Stimulated activated CD8-positive, alpha-beta memory T cell treated with anti-CD3 and anti-CD28 coated beads, Interleukin-15, amount 100 ng/mL, for 1 hour (primary cell): ENCODE measurements around the gene CD37.
"Not testable (repeated sequence)": the region's sequence is repeated elsewhere in the genome, so short reads cannot be mapped to it uniquely, and the experiment has no call there.

Source experiments
- DNase-seq: peaks from one replicate; pipeline ENCODE4 v3.0.0-alpha.2; 2020; ENCODE audit warnings: low read depth

The CD37 gene, protein sequence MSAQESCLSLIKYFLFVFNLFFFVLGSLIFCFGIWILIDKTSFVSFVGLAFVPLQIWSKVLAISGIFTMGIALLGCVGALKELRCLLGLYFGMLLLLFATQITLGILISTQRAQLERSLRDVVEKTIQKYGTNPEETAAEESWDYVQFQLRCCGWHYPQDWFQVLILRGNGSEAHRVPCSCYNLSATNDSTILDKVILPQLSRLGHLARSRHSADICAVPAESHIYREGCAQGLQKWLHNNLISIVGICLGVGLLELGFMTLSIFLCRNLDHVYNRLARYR

DNA sequence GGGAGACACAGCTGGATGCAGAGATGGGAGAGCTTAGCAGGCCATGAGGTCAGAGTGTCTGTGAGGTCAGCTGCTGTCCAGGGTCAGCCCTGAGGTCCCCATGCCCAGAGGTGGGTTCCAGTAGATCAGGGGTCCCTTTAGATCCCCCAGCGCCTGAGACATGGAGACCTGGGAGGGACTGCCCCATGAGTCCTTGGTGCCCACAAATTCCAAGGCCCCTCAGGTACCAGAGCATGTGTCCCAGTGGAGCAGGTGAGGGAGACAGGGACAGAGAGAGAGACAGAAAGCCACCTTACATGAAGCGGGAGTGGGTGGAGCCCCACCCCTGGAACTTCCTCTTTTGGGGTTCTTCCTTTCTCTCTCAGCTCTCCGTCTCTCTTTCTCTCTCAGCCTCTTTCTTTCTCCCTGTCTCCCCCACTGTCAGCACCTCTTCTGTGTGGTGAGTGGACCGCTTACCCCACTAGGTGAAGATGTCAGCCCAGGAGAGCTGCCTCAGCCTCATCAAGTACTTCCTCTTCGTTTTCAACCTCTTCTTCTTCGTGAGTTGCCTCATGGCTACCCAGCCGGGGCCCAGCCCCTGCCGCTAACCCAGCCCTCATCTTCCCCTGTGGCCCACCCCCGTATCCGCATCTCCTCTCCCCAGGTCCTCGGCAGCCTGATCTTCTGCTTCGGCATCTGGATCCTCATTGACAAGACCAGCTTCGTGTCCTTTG is at the start of gene CD37:
TSS of gene CD37 (plus strand) at position 336 of the 713 bp plus-strand sequence. CDS start at position 471, 135 bp downstream.
- DNase-seq: peak; percentile 37

DNA sequence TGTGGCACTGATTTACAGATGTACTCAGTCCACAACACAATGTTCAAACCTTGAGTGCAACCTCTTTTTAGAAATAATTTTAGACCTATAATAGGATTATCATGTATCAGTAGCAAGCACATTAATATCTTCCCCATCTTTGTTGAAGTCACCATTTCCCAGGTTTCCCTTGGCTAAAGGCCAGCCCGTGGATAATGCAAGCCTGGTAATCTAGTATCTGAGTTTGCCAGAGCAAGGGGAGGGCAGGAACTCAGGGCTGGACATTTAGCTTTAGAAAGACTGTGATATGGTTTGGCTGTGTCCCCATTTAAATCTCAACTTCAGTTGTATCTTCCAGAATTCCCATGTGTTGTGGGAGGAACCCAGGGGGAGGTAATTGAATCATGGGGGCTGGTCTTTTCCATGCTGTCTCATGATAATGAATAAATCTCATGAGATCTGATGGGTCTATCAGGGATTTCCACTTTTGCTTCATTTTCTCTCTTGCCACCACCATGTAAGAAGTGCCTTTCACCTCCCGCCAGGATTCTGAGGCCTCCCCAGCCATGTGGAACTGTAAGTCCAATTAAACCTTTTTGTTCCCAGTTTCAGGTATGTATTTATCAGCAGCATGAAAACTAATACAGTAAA is 48.0 kb upstream of the CD37 start:
- no peak for DNase-seq

DNA sequence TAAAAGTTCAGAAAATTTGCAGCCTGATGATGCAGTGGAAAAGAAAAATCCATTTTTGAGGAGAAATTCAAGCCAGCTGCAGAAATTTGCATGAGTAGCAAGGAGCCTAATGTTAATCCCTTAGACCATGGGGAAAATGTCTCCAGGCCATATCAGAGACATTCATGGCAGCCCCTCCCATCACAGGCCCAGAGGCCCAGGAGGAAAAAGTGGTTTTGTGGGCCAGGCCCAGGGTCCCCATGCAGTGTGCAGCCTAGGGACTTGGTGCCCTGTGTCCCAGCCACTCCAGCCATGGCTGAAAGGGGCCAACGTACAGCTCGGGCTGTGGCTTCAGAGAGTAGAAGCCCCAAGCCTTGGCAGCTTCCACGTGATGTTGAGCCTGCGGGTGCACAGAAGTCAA is 47.0 kb upstream of the CD37 start:
- DNase-seq: not testable (repeated sequence)

DNA sequence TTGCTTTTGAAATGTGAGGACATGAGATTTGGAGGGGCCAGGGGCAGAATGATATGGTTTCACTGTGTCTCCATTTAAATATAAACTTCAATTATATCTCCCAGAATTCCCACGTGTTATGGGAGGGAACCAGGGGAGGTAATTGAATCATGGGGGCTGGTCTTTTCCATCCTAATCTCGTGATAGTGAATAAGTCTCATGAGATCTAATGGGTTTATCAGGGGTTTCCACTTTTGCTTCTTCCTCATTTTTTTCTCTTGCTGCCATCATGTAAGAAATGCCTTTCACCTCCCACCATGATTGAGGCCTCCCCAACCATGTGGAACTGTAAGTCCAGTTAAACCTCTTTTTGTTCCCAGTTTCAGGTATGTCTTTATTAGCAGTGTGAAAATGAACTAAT is 45.9 kb upstream of the CD37 start:
- DNase-seq: not testable (repeated sequence)

DNA sequence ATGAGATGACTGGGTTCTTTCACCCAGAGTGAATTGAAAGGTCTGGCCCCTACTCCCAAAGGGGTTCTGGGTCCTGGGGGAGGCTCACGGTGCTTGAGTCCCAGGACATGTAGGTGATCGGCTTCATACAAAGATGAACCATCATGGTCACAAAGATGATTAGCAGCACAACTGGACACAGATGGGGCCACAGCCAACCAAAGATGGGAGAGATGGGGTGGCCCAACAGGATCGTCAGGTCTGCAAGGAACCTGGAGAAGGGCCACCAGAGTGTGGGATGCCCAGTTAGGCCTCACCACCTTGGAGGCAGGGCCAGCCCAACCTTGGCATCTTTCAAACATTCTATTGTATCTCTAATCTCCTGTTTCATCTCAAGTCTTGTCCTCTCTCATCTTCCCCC is 44.7 kb upstream of the CD37 start:
- no peak for DNase-seq

DNA sequence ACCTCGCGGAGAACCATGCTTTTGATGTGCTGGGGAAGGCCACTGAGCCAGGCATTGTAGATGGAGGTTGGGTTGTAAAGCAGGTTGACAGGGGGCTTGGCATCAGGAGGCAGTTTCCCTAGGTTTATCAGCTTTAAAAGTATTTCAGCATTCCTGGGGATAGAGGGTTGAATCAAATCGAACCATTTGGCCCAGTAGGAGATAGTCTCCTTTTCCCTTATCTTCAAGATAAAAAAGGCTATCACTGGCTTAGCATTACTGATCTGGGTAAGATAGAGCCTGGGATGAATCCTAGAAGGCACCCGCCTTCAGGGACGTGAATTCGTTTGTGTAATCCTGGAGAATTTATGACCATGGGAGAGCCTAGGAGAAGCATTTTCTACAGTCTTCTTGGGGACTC is 40.8 kb upstream of the CD37 start:
- no peak for DNase-seq

DNA sequence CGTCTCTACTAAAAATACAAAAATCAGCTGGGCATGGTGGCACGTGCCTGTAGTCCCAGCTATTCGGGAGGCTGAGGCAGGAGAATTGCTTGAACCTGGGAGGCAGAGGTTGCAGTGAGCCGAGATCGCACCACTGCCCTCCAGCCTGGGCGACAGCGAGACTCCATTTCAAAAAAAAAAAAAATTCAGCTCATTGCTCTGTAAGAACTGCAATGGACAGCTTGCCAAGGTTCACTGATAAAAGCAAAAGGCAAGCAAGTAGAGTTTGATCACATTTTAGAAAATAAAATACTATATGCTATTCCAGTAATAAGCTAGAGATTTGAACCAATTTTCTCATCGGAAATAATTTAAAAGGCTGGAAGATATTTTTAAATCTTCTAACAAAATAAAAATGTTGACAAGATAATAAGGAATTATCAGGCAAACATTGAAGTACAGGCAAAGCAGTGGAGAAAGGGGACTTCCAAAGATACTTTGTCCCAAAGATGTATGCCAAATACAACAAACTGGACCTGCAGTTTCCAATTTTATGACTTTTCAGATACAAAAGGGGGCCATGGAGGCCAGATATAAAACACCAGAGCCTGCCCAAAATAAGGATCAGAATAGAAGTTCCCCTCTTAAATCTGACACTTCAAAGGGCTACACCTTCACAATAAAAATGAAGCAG is 39.9 kb upstream of the CD37 start:
- no peak for DNase-seq

DNA sequence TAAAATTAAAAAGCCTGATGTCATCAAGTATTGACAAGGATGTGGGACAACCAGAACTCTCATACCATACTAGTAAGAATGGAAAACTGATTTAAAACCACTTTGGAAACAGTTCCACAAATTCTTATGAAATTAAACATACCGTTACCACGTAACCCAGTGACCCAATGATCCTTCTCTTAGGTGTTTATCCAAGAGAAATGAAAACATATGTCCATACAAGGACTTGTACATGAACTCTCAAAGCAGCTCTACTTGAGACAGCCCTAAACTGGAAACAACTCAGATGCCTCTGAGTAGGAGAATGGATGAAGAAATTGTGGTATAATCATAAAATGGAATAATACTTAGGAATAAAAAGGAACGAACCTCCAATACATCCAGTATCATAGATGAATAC is 37.8 kb upstream of the CD37 start:
- no peak for DNase-seq

DNA sequence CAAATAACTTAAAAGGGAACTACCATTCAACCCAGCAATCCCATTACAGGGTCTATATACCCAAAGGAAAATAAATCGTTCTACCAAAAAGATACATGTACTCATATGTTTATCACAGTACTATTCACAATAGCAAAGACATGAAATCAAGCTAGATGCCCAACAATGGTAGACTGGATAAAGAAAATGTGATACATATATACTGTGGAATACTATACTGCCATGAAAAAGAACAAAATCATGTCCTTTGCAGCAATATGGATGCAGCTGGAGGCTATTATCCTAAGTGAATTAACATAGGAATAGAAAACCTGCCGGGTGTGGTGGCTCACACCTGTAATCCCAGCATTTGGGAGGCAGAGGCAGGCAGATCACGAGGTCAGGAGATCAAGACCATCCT is 36.6 kb upstream of the CD37 start:
- DNase-seq: not testable (repeated sequence)

DNA sequence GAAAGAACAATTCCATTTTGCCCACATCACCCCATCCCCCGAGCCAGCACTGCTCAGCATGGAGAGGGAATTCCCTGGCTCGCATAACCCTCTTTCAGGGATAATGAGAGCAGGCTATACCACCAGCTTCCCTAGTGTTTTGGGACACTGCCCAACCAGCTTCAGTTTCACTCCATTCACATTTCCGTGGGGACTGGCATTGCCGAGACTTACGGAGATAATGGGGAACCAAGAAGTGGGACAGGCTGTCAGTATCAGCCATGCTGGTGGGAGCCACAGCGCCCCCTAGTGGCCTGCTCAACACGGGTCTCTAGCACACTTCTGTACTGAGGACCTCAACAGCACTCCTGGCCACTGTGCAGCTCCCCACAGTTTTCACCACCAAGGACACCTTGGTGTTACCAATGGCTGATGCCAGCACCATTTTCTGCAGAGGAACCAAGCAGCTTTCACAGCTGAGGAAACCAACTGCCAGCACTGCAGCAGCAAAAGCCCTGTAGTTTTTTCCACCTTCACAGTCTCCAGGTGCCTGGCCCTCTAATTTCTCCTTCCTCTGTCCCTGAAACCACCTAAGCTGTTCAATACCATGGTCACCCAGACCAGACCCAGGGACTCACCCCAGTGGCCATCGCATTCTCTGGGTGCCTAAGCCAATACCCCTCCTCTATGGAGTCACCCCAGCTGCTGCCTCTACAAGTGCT is 33.9 kb upstream of the CD37 start:
- peak; percentile 62 for DNase-seq

DNA sequence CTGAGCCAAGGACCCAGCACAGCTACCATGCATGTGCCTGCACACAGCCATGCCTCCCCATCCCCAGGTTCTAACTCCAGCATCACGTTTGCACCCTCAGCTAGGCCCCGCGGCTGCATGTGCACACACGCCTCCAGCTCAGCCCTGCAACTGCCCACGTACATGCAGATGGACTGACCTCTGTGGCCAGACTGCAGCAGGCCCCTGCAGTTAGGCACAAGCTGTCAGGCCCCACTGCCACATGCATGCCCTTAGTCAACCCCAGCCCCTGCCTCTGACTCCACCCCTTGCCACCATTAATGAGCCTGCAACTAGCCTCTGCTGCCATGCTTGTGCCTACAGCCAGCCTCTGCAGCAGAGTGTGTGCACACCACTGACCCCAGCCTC is 33.3 kb upstream of the CD37 start:
- no peak for DNase-seq

DNA sequence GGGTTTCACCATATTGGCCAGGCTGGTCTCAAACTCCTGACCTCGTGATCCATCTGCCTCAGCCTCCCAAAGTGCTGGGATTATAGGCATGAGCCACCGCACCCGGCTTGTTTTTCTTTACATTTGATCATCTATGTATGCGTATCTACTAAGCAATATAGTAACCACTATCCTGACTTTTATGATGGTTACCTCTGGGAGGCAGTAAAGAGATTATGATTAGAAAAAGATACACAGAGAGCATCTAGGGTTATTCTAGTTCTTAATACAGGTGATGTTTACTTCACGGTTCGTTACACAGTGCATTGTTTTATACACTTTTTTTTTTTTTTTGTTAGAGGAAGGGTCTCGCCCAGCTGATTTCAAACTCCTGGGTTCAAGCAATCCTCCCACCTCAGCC is 28.5 kb upstream of the CD37 start:
- DNase-seq: not testable (repeated sequence)

DNA sequence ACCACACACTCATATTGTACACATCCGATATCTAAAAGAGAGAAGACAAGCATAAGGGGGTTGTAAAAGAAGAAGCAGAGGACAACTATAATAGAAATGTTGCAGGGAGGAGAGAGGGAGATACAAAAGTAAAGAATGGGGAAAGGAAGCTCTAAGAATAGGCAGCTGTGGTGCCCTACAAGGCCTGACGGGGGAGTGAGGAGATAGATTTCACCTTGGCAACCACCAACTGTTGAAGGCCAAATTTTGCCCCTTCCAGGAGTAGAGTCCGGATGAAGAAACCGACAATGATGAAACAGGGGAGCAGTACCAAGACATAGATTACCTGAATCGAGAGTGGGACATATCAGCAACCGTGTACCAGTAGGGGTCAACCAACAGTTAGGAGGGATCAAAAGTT is 26.1 kb upstream of the CD37 start:
- no peak for DNase-seq

DNA sequence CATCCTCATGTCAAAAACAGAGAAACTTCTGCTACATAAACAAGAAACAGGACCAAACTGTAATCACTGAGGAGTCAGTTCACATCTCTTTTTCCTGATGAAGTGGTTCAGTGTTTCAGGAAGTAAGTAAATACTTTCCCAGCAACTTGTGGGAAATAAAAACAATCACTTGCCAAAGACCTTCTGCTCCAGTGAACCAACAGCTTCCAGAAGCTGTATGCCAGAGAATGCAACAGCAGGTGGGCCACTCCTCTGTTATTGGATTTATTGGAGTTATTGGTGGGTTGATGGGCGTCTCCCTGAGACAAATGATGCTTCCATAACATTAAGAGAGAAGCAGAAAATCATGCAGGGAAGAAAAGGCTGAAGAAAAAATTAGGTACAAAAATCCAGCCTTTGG is 20.1 kb upstream of the CD37 start:
- DNase-seq: no peak

DNA sequence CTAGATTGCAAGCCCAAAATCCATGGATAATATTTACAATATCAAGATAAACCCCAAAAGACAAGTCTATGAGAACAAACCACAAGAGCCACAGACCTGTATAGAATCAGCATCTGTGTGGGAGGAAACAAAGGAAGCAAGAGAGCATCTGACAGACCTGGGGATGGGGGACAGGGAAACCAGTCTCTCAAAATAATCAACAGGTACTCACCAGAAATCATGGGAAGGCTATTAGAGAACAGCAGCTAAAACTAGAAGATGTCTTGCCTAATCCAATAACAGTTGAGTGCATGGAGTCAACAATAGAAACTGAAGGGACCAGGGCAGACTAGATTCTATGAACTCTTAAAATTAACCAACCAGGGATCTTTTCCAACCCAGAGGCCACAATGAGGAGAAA is 18.9 kb upstream of the CD37 start:
- no peak for DNase-seq

DNA sequence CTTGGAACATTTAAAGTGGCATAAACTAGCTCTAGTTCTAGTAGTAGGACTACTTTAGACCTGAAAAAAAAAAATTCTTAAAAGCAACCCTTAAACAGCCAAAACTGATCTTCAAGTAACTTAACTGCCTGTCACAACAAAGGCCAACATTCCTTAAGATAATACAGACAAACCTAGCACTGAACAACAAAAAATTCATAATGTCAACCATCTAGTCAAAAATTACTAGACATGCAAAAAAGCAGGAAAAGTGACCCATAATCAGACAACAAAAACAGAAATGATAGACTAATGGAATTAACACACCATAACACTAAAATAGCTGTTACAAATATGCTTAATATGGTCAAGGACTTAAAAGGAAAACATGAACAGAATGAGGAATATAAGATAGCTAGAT is 16.9 kb upstream of the CD37 start:
- DNase-seq: no peak

DNA sequence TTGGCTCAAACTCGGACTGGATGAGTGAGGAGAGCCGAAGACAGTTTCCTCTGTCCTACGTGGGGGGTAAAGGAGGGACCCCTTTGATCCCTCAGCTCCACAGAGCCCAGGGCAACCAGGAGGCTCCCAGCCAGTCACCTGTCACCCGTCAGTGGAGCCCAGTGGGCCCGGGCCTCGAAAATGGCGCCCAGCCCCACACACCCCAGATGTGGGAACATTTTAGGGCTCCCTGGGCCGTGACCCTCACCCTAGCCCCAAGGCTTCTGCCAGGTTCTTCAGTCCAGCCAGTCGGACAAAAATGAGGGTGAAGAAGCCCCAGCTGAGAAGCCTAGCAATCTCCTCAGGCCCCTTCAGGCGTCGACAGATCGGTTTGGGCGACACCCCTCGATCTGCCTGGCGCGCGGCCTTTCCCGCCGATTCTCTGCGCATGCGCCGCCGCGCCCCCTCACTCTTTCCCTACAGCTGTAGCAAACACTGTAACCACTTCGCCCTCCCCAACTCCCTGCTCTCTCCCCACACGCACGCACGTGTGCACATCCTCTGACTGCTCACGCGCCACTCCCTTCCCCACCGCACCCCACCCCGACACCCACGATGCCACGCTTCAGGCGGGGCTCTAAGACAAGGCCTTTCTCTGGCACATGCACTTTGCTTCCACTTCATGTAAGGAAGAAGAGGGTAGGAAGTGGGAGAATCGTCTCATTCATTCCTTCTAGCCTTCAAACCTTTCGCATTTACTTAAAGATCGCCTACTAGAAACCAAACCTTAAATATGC is 10.2 kb upstream of the CD37 start, which contains the start of gene SLC6A16:
TSS of gene SLC6A16 (minus strand) at position 391 of the 776 bp plus-strand sequence. CDS start 13,844 bp downstream, outside the sequence.
- DNase-seq: no peak

DNA sequence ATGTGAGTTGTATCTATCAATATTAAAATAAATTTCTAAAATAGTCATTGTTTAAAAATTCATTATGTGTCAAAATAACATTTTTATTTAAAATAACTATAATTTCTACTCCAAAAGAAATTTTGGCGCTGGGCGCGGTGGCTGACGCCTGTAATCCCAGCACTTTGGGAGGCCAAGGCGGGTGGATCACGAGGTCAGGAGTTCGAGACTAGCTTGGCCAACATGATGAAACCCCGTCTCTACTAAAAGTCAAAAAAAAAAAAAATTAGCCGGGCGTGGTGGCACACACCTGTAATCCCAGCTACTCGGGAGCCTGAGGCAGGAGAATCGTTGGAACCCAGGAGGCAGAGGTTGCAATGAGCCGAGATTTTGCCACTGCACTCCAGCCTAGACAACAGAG is 9.4 kb upstream of the CD37 start:
- not testable (repeated sequence) for DNase-seq

DNA sequence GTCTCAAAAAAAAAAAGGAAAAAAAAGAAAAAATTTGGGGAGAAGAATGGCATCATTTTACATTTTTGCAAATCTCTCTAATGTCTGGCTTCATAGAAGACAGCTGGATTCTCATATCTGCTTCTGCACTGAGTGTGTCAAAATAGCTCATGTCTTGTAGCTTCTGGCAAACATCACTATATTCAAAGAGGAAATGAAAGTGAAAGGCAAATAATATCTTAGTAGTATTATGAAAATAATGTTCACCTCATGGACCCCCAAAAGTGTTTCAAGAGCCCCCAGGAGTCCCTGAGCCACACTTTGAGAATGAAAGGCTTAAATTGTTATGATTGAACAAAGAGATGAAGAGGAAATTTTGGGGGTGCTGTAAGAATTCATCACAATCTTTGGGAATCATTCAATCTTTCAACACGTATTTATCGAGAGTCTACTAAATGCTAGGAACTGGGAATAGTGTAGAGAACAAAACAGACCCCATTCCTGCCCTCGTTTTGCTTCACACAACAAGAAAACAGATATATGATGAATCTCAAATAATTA is 9.0 kb upstream of the CD37 start:
- no peak for DNase-seq

DNA sequence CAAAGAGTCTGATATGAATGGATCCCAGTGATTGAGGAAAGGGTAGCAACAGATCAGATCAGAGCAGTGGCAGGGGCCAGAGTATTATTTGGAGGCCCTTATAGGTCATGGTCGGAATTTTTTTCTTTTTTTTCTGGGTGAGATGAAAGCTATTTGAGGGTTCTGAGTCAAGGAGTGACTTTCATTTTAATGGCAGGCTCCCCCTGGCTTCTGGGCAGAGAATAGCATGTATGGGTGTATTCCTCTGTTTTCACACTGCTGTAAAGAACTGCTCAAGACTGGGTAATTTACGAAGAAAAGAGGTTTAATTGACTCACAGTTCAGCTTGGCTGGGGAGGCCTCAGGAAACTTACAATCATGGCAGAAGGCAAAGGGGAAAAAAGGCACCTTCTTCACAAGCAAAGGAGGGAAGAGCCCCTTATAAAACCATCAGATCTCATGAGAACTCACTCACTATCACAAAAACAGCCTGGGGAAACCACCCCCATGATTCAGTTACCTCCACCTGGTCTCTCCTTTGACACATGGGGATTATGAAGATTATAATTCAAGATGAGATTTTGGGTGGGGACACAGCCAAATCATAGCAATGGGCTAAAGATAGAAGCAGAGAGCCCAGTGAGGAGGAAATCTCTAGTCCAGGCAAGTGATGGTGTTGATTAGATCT is 7.2 kb upstream of the CD37 start:
- DNase-seq: no peak
